Measurements from ENCODE around the gene PDSS1. TPM values are rescaled to one million over a fixed set of nuclear protein-coding genes. Genes with fewer than 3 reads are reported as not detected.

Gene PDSS1
- total and polyA plus RNA-seq, 2 of the 13 experiments (the other 11 are each of a cell fraction or from before 2014, with no cell fraction given): 18.7 to 19.3 TPM

GRCh38 chr10:26697163-26697921 lies at the start of gene PDSS1 (continued):
- TF ChIP-seq, protein P1, sequence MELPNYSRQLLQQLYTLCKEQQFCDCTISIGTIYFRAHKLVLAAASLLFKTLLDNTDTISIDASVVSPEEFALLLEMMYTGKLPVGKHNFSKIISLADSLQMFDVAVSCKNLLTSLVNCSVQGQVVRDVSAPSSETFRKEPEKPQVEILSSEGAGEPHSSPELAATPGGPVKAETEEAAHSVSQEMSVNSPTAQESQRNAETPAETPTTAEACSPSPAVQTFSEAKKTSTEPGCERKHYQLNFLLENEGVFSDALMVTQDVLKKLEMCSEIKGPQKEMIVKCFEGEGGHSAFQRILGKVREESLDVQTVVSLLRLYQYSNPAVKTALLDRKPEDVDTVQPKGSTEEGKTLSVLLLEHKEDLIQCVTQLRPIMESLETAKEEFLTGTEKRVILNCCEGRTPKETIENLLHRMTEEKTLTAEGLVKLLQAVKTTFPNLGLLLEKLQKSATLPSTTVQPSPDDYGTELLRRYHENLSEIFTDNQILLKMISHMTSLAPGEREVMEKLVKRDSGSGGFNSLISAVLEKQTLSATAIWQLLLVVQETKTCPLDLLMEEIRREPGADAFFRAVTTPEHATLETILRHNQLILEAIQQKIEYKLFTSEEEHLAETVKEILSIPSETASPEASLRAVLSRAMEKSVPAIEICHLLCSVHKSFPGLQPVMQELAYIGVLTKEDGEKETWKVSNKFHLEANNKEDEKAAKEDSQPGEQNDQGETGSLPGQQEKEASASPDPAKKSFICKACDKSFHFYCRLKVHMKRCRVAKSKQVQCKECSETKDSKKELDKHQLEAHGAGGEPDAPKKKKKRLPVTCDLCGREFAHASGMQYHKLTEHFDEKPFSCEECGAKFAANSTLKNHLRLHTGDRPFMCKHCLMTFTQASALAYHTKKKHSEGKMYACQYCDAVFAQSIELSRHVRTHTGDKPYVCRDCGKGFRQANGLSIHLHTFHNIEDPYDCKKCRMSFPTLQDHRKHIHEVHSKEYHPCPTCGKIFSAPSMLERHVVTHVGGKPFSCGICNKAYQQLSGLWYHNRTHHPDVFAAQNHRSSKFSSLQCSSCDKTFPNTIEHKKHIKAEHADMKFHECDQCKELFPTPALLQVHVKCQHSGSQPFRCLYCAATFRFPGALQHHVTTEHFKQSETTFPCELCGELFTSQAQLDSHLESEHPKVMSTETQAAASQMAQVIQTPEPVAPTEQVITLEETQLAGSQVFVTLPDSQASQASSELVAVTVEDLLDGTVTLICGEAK (IDR thresholded peaks at IDR 0.05): peak; percentile 47; the same call in 1 of the 2 replicates
- TF ChIP-seq, protein P1 (CRISPR knock-in tag; IDR thresholded peaks at IDR 0.05): 0 out of 2 replicates have a peak, but pooled peaks have one; percentile 39
- TF ChIP-seq NFE2L2 (IDR thresholded peaks at IDR 0.05; ENCODE audit: low read length): no peak
- TF ChIP-seq ZNF652 (CRISPR knock-in tag; IDR thresholded peaks at IDR 0.05; ENCODE audit: borderline replicate concordance, low read depth): no peak
- TF ChIP-seq ZFP36L1 (CRISPR knock-in tag; IDR thresholded peaks at IDR 0.05): peak; percentile 45; the same call in 1 of the 2 replicates
- peak; percentile 40; the same call in 1 of the 2 replicates for TF ChIP-seq EEA1 (CRISPR knock-in tag; IDR thresholded peaks at IDR 0.05; ENCODE audit: borderline replicate concordance)
- TF ChIP-seq TBL1XR1 (IDR thresholded peaks at IDR 0.05; ENCODE audit: borderline replicate concordance, low read length, partially characterized antibody): no peak
- TF ChIP-seq SNAPC5 (CRISPR knock-in tag; IDR thresholded peaks at IDR 0.05; ENCODE audit: borderline replicate concordance): no peak
- TF ChIP-seq SMC3 (IDR thresholded peaks at IDR 0.05; ENCODE audit: low read length): no peak
- no peak for TF ChIP-seq RAD51 (IDR thresholded peaks at IDR 0.05; ENCODE audit: borderline replicate concordance)
- 0 out of 2 replicates have a peak, but pooled peaks have one; percentile 27 for TF ChIP-seq ZNF891 (CRISPR knock-in tag; IDR thresholded peaks at IDR 0.05)
- no peak for TF ChIP-seq HNRNPK (IDR thresholded peaks at IDR 0.05; ENCODE audit: low read depth, low read length, poor library complexity, severe bottlenecking)
- TF ChIP-seq SATB2 (CRISPR knock-in tag; IDR thresholded peaks at IDR 0.05): no peak
- TF ChIP-seq ZNF460 (CRISPR knock-in tag; IDR thresholded peaks at IDR 0.05; ENCODE audit: borderline replicate concordance): no peak
- TF ChIP-seq, protein P2, sequence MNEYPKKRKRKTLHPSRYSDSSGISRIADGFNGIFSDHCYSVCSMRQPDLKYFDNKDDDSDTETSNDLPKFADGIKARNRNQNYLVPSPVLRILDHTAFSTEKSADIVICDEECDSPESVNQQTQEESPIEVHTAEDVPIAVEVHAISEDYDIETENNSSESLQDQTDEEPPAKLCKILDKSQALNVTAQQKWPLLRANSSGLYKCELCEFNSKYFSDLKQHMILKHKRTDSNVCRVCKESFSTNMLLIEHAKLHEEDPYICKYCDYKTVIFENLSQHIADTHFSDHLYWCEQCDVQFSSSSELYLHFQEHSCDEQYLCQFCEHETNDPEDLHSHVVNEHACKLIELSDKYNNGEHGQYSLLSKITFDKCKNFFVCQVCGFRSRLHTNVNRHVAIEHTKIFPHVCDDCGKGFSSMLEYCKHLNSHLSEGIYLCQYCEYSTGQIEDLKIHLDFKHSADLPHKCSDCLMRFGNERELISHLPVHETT (CRISPR knock-in tag; conservative IDR thresholded peaks at IDR 0.05): no peak
- no peak for TF ChIP-seq GTF3A (CRISPR knock-in tag; conservative IDR thresholded peaks at IDR 0.05)
- TF ChIP-seq ZMAT3 (CRISPR knock-in tag; conservative IDR thresholded peaks at IDR 0.05): no peak
- TF ChIP-seq, protein P3, sequence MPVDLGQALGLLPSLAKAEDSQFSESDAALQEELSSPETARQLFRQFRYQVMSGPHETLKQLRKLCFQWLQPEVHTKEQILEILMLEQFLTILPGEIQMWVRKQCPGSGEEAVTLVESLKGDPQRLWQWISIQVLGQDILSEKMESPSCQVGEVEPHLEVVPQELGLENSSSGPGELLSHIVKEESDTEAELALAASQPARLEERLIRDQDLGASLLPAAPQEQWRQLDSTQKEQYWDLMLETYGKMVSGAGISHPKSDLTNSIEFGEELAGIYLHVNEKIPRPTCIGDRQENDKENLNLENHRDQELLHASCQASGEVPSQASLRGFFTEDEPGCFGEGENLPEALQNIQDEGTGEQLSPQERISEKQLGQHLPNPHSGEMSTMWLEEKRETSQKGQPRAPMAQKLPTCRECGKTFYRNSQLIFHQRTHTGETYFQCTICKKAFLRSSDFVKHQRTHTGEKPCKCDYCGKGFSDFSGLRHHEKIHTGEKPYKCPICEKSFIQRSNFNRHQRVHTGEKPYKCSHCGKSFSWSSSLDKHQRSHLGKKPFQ (CRISPR knock-in tag; IDR thresholded peaks at IDR 0.05; ENCODE audit: insufficient replicate concordance): peak; percentile 95

Data from HepG2 (cell line).